Measurements from ENCODE around the gene SLC2A4RG.

Gene SLC2A4RG, protein sequence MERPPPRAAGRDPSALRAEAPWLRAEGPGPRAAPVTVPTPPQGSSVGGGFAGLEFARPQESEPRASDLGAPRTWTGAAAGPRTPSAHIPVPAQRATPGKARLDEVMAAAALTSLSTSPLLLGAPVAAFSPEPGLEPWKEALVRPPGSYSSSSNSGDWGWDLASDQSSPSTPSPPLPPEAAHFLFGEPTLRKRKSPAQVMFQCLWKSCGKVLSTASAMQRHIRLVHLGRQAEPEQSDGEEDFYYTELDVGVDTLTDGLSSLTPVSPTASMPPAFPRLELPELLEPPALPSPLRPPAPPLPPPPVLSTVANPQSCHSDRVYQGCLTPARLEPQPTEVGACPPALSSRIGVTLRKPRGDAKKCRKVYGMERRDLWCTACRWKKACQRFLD

DNA sequence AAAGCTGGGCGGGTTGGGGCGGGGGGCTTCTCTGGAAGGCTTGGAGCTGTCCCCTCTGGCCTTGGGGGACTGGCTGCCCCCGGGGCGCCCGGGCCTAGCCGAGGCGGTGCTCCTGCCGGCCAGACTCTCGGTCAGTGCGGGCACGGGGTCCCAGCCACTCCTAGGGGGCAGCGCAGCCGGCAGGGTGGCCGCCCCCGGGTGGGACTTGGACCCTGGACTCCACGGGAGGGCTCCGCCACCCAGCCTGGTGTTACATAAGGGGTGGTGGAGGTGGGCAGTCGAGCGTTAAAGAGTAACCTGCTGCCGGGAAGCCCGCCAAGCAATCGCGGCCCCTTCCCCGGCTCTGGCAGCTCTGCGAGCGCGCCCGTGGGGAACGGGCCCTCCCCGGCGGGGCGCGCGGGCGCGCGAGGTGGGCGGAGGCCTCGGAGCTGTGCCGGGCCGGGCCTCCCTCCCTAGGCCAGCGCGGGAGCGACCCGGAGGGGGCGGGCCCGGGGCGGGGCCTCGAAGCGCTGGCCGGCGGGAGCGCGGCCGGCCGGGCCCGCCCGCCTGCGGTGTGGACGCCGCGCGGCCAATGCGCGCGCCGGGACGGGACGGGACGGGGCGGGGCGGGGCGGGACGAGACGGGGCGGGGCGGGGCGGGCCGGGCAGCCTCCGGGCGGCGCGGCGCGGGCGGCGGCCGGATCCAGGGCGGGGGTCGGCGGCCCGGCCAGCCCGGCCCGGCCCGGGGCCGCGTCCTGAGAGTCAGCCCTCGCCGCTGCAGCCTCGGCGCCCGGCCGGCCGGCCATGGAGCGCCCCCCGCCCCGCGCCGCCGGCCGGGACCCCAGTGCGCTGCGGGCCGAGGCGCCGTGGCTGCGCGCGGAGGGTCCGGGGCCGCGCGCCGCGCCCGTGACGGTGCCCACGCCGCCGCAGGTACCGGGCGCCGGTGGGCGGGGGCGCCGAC lies at the start of gene SLC2A4RG:
TSS of gene SLC2A4RG (plus strand) at position 647 of the 940 bp plus-strand sequence. CDS start at position 784, 137 bp downstream.
- TF ChIP-seq GATA2 (IDR thresholded peaks at IDR 0.05; ENCODE audit: low read depth, low read length) (no peak), GATA3 (IDR thresholded peaks at IDR 0.05; ENCODE audit: low read depth, low read length) (no peak)

DNA sequence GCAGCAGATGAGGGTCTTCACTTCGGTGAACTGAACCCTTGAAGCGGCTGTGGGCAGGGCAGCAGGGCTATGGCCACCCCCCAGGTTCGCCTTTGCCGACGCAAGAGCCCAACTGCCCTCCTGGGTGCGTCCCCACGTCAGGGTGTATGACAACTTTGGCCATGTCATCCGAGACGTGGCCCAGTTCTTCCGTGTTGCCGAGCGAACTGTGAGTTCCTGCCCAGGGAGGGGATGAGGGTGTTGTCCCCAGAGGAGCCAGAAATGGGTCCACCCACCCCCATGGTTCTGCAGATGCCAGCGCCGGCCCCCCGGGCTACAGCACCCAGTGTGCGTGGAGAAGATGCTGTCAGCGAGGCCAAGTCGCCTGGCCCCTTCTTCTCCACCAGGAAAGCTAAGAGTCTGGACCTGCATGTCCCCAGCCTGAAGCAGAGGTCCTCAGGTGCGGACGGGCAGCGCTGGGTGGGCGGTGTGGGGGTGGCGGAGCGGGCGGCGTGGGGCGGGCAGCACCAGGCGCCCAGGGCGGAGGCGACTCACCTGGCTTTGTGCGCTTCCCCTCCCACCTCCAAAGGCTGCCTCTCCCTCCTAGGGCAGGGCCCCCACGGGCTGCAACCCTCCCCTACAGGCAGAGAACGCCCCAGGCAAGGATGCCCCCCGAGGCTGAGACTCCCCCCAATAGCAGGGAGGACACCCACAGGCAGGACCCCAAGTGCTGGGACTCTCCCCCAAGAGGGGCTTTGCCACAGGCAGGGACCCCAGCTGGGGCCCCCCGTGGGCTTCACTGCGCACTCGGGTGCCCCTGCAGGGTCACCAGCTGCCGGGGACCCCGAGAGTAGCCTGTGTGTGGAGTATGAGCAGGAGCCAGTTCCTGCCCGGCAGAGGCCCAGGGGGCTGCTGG lies 49.3 kb upstream of the SLC2A4RG start:
- no peak for TF ChIP-seq GATA3 (IDR thresholded peaks at IDR 0.05; ENCODE audit: low read depth, low read length)
- no peak for TF ChIP-seq GATA2 (IDR thresholded peaks at IDR 0.05; ENCODE audit: low read depth, low read length)

DNA sequence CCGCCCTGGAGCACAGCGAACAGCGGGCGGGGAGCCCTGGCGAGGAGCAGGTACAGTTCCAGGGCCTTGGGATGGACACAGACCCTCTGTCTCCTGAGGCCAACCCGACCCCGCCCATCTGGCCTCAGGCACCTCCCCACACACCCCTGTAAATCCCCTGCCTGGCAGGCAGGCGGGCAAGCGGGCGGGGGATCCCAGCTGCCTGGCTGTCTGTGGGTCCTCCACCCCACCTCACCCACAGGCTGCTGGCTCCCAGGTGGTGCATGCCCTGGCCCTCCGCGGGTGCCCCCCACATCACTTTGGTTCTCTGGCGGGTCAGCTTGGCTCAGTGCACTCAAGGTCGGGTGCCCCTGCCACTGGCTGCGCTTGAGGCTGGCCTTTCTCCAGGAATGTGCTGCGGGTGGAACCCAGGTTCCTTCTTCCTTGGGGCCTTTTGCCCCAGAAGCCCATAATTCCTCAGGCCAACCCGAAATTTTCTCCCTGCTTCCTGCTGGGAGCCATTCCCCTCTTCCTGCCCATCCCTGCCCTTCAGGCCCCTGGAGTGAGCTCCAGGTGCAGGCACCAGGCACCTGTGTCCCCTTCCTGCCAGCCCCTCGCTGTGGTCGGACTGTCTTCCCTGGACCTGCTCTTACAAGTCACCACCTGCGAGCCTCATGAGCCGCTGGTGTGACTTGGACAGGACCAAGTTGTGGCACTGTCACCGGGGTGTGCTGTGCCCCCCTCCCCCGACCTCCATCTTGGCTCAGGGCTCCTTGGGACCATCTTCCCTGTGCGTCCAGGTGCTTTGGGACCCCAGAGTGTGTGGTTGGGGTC lies 48.5 kb upstream of the SLC2A4RG start:
- TF ChIP-seq GATA2 (IDR thresholded peaks at IDR 0.05; ENCODE audit: low read depth, low read length) (no peak), GATA3 (IDR thresholded peaks at IDR 0.05; ENCODE audit: low read depth, low read length) (no peak)

DNA sequence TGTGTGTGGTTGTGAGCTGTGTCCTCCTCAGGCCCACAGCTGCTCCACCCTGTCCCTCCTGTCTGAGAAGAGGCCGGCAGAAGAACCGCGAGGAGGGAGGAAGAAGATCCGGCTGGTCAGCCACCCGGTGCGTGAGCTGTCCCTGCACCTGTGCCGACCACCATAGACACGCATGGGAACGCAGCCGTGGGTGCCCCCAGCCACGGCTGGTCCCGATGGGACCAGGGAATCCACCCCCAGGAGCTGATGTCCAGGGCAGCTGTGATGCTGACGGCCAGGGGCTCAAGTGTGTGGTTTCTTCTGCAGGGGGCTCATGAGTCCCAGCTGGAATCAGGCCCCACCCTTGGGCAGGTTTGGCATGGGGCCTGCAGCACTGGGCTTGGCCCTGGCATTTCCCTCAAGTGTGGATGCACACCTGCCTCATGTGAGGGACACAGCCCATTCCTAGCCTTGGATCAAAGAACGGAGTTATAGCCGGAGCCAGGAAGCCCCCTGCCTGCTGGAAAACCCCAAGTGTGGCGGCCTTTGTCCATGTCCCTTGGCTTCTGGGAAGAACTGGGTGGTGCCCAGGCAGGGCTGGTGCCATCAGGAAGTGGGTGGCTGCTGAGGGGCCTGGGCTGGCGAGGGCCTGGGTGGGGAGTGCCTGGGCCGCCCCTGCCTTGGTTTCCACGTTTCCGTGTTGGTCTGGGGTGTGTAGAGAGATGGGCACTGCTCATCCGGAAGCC lies 47.7 kb upstream of the SLC2A4RG start:
- TF ChIP-seq GATA3 (IDR thresholded peaks at IDR 0.05; ENCODE audit: low read depth, low read length) (no peak), GATA2 (IDR thresholded peaks at IDR 0.05; ENCODE audit: low read depth, low read length) (no peak)

DNA sequence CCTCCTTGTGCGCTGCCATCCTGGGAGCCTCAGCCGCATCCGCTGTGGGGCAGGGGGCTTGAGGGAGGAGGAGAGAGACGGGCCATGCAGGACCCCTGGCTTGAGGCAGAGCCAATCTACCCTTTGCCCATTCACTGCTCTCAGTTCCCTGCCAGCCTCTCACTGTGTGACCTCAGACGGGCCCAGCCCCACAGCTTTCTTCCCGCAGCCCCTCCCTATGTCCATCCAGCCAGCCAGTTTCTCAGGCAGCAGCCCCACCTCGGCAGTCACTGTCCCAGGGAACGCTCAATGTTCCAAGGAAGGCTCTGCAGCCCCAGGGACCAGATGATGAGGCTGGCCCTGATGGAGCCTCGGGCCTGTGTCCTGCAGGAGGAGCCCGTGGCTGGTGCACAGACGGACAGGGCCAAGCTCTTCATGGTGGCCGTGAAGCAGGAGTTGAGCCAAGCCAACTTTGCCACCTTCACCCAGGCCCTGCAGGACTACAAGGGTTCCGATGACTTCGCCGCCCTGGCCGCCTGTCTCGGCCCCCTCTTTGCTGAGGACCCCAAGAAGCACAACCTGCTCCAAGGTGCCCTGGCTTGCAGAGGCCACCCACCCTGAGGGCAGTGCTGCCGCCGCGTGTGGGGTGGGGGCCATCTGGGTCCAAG lies 47.0 kb upstream of the SLC2A4RG start:
- TF ChIP-seq GATA3 (IDR thresholded peaks at IDR 0.05; ENCODE audit: low read depth, low read length) (no peak), GATA2 (IDR thresholded peaks at IDR 0.05; ENCODE audit: low read depth, low read length) (no peak)

DNA sequence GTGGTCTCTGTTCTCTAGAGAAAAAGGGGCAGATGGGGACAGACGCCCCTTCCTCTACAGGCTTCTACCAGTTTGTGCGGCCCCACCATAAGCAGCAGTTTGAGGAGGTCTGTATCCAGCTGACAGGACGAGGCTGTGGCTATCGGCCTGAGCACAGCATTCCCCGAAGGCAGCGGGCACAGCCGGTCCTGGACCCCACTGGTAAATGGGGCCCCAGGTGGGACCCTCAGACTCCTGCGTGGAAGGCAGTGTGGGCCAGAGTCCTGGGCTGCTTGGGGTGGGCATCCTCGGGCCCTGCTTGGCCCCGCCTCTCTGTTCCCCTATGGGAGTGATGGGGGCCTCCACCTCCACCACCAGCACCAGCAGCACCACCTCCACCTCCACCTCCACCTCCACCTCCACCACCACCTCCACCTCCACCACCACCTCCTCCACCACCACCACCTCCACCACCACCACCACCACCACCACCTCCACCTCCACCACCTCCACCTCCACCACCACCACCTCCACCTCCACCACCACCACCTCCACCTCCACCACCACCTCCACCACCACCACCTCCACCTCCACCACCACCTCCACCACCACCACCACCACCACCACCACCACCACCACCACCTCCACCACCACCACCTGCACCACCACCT lies 46.4 kb upstream of the SLC2A4RG start:
- TF ChIP-seq GATA2 (IDR thresholded peaks at IDR 0.05; ENCODE audit: low read depth, low read length), result no peak
- TF ChIP-seq GATA3 (IDR thresholded peaks at IDR 0.05; ENCODE audit: low read depth, low read length), result no peak

DNA sequence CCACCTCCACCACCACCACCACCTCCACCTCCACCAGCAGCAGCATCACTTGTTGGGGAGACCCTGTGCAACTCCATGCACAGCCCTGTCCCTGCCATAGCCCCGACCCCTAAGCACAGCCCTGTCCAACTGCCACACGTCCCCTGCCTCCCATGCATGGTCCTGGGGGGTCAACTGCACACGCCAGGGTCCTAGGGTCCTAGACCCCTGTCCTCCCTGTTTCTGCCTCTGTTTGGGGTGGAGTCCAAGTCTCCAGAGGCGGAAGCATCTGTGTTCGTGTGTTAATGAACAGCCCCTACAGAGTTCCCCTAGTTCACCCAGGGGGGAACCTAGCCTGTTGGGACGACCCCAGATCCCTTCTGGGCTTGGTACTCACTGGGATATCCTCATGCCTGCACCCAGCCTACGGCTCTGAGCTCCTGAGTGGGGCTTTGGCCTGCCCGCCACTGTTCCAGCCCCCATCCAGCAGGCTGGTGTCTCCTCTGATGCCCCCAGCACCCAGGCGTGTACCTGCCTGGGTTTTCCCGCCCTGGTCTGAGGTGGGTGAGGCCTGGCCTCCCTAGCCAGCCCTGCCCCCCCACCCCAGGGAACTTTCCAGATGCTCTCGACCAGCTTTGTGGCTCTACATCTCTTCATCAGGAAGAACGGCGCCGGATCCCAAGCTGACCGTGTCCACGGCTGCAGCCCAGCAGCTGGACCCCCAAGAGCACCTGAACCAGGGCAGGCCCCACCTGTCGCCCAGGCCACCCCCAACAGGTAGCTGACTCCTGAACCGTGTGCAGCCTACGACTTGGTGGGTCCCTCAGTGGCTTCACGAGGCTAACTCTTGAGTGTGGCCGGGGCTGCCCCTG lies 45.6 kb upstream of the SLC2A4RG start:
- TF ChIP-seq GATA3 (IDR thresholded peaks at IDR 0.05; ENCODE audit: low read depth, low read length), result no peak
- no peak for TF ChIP-seq GATA2 (IDR thresholded peaks at IDR 0.05; ENCODE audit: low read depth, low read length)

DNA sequence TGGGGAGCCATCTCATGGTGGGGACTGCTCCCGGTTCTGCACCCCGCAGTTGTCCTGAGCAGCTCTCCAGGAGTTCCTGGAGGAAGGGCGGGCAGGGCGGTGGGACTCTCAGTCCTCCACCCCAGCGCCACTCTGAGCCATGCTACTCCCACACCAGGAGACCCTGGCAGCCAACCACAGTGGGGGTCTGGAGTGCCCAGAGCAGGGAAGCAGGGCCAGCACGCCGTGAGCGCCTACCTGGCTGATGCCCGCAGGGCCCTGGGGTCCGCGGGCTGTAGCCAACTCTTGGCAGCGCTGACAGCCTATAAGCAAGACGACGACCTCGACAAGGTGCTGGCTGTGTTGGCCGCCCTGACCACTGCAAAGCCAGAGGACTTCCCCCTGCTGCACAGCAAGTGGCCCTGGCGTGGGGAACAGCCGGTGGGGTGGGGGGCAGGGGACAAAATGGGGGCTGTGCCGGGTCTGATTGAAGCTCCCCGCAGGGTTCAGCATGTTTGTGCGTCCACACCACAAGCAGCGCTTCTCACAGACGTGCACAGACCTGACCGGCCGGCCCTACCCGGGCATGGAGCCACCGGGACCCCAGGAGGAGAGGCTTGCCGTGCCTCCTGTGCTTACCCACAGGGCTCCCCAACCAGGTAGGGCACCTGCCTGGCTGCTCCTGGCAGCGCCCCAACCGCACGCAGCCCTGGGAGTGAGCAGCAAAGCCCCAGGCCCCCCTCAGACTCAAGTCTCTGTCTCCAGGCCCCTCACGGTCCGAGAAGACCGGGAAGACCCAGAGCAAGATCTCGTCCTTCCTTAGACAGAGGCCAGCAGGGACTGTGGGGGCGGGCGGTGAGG lies 44.8 kb upstream of the SLC2A4RG start:
- TF ChIP-seq GATA2 (IDR thresholded peaks at IDR 0.05; ENCODE audit: low read depth, low read length) (no peak), GATA3 (IDR thresholded peaks at IDR 0.05; ENCODE audit: low read depth, low read length) (no peak)

DNA sequence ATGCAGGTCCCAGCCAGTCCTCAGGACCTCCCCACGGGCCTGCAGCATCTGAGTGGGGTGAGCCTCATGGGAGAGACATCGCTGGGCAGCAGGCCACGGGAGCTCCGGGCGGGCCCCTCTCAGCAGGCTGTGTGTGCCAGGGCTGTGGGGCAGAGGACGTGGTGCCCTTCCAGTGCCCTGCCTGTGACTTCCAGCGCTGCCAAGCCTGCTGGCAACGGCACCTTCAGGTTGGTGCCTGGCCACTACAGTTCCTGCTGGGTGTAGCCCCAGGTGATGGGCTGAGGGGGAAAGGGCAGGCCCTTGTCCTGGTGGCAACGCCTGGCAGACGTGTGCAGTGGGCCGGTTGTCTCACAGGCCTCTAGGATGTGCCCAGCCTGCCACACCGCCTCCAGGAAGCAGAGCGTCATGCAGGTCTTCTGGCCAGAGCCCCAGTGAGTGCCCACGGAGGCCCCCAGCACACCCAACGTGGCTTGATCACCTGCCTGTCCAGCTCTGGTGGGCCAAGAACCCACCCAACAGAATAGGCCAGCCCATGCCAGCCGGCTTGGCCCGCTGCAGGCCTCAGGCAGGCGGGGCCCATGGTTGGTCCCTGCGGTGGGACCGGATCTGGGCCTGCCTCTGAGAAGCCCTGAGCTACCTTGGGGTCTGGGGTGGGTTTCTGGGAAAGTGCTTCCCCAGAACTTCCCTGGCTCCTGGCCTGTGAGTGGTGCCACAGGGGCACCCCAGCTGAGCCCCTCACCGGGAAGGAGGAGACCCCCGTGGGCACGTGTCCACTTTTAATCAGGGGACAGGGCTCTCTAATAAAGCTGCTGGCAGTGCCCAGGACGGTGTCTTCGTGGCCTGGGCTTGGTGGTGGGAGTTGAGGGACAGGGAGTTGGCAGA lies 43.9 kb upstream of the SLC2A4RG start:
- TF ChIP-seq GATA3 (IDR thresholded peaks at IDR 0.05; ENCODE audit: low read depth, low read length) (no peak), GATA2 (IDR thresholded peaks at IDR 0.05; ENCODE audit: low read depth, low read length) (no peak)
